ENCODE data around the gene HTR6. TPM values are rescaled to one million over a fixed set of nuclear protein-coding genes. Genes with fewer than 3 reads are reported as not detected.

Gene HTR6
- total RNA-seq, 1 donor from 2014 or later, result not detected

DNA sequence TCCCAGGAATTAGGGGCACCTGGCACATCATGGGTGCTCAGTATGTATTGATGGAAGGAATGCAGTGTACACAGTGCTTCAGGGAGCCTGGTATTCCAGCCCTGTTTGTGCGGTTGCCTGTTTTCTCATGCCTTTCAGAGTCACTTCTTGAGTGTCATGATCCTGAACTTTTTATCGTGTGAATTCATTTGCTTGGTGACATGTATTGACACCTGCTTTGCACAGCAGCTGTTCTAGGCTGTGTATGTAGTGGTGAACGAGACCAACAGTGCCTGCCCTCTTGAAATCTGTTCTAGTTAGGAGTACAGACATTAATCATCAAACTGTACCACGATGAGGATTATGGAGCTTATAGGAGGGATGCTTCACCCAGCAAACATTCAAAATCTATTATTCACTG, 6.1 kb downstream of the HTR6 start:
- TF ChIP-seq, protein P1, sequence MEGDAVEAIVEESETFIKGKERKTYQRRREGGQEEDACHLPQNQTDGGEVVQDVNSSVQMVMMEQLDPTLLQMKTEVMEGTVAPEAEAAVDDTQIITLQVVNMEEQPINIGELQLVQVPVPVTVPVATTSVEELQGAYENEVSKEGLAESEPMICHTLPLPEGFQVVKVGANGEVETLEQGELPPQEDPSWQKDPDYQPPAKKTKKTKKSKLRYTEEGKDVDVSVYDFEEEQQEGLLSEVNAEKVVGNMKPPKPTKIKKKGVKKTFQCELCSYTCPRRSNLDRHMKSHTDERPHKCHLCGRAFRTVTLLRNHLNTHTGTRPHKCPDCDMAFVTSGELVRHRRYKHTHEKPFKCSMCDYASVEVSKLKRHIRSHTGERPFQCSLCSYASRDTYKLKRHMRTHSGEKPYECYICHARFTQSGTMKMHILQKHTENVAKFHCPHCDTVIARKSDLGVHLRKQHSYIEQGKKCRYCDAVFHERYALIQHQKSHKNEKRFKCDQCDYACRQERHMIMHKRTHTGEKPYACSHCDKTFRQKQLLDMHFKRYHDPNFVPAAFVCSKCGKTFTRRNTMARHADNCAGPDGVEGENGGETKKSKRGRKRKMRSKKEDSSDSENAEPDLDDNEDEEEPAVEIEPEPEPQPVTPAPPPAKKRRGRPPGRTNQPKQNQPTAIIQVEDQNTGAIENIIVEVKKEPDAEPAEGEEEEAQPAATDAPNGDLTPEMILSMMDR (IDR thresholded peaks at IDR 0.05; ENCODE audit: insufficient read depth, low read length, poor library complexity, severe bottlenecking), result no peak
- no peaks in the 10 kb centered on the region for H3K36me3 ChIP-seq (ENCODE audit: control insufficient read depth, insufficient read depth, low read length)
- no peak overlapping the region for H3K4me3 ChIP-seq (ENCODE audit: low read depth, low read length)
- DNase-seq (ENCODE audit: low read depth), result no peak
- peaks cover 38% of the 10 kb centered on the region for H3K27me3 ChIP-seq (ENCODE audit: control insufficient read depth, insufficient read depth, low read length)

DNA sequence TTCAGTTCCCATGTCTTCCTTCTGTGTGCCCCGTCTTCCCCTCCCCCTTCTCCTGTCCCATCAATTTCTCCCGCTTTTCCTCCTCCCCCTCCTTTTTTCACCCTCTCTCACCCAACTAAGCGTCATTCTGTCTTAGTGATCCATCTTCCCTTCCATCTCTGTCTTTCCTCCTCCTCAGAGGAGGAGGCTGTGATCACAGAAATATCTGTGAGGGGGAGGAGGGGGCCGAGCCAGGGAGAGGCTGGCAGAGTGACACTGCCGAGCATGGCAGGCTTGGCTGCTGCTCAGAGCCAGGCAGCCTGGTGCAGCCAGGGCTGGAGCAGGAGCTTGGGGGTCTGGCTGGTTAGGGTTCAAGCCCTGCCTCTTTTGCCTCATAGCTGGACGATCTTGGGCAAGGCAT, 7.6 kb downstream of the HTR6 start:
- no peak for DNase-seq (ENCODE audit: low read depth)
- Histone ChIP-seq H3K4me3 (ENCODE audit: low read depth, low read length) (no peak overlapping the region), H3K36me3 (ENCODE audit: control insufficient read depth, insufficient read depth, low read length) (no peaks in the 10 kb centered on the region)

DNA sequence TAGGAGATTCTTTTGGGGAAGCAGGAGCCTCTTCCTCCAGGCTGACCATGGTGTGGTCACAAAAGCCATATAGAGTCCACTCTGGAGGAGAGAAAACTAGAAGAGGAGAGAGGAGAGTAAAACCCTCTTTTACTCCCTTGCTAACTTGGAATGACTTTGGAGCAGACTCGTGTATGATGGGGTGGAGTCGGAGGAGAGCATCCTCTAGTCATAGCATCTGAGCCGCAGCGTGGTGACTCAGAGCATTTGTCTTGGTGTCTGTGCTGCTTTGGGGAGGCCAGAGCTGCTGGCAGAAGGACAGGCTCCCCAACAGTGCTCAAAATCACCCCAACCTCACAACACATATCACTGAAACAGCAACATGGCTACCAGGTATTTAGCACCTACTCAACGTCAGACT, 11.1 kb downstream of the HTR6 start:
- Histone ChIP-seq H3K4me3 (ENCODE audit: low read depth, low read length) (no peak overlapping the region), H3K36me3 (ENCODE audit: control insufficient read depth, insufficient read depth, low read length) (no peaks in the 10 kb centered on the region), H3K27me3 (ENCODE audit: control insufficient read depth, insufficient read depth, low read length) (peaks cover 18% of the 10 kb centered on the region)
- DNase-seq (ENCODE audit: low read depth), result no peak
- TF ChIP-seq, protein P1 (IDR thresholded peaks at IDR 0.05; ENCODE audit: insufficient read depth, low read length, poor library complexity, severe bottlenecking), result no peak

More for the DNA sequence above, 7.6 kb downstream of the HTR6 start:
- peaks cover 27% of the 10 kb centered on the region for H3K27me3 ChIP-seq (ENCODE audit: control insufficient read depth, insufficient read depth, low read length)
- TF ChIP-seq, protein P1 (IDR thresholded peaks at IDR 0.05; ENCODE audit: insufficient read depth, low read length, poor library complexity, severe bottlenecking), result no peak

DNA sequence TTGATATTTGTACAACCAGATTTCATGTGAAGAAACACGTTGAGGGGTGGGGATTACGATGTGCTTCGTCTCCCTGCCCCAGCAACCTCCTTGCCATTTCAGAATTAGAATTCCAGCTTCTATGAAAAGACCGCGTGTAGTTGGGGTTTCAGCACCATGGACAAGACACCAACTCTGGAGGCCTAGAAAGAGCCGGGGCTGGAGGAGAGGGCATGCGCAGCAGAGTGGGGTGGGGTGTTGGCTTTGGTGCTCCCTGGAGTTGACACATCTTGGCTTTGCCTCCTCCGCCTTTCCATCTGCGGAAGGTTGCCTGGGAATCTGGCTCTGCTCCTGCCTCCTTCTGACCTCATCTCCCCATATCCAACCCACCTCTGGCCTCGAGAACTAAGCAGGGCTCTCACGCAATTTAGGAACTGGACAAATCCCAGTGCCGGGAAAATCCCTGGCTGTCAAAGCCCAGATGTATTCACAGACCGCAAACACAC, 11.8 kb downstream of the HTR6 start:
- TF ChIP-seq, protein P1 (IDR thresholded peaks at IDR 0.05; ENCODE audit: insufficient read depth, low read length, poor library complexity, severe bottlenecking), result no peak
- peaks cover 14% of the 10 kb centered on the region for H3K27me3 ChIP-seq (ENCODE audit: control insufficient read depth, insufficient read depth, low read length)
- no peaks in the 10 kb centered on the region for H3K36me3 ChIP-seq (ENCODE audit: control insufficient read depth, insufficient read depth, low read length)
- H3K4me3 ChIP-seq (ENCODE audit: low read depth, low read length), result no peak overlapping the region
- DNase-seq (ENCODE audit: low read depth), result no peak

DNA sequence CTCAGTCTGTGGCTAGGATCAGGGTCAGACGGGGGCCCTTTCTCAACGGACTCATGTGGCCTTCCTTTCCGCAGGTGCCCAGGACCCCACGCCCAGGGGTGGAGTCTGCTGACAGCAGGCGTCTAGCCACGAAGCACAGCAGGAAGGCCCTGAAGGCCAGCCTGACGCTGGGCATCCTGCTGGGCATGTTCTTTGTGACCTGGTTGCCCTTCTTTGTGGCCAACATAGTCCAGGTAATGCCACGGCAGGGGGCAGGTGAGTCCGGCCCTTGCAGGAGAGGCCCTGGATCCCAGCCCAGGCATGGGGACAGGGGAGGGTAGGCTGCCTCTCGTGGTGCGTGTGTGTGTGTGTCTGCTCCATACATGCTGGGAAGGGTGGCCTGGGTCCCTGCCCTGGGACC, 13.8 kb downstream of the HTR6 start:
- H3K36me3 ChIP-seq (ENCODE audit: control insufficient read depth, insufficient read depth, low read length), result no peaks in the 10 kb centered on the region
- no peak overlapping the region for H3K4me3 ChIP-seq (ENCODE audit: low read depth, low read length)
- TF ChIP-seq, protein P1 (IDR thresholded peaks at IDR 0.05; ENCODE audit: insufficient read depth, low read length, poor library complexity, severe bottlenecking), result no peak
- H3K27me3 ChIP-seq (ENCODE audit: control insufficient read depth, insufficient read depth, low read length), result peaks cover 4% of the 10 kb centered on the region
- no peak for DNase-seq (ENCODE audit: low read depth)

DNA sequence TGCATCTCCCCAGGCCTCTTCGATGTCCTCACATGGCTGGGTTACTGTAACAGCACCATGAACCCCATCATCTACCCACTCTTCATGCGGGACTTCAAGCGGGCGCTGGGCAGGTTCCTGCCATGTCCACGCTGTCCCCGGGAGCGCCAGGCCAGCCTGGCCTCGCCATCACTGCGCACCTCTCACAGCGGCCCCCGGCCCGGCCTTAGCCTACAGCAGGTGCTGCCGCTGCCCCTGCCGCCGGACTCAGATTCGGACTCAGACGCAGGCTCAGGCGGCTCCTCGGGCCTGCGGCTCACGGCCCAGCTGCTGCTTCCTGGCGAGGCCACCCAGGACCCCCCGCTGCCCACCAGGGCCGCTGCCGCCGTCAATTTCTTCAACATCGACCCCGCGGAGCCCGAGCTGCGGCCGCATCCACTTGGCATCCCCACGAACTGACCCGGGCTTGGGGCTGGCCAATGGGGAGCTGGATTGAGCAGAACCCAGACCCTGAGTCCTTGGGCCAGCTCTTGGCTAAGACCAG, 14.3 kb downstream of the HTR6 start:
- TF ChIP-seq, protein P1 (IDR thresholded peaks at IDR 0.05; ENCODE audit: insufficient read depth, low read length, poor library complexity, severe bottlenecking), result no peak
- DNase-seq (ENCODE audit: low read depth), result no peak
- Histone ChIP-seq H3K36me3 (ENCODE audit: control insufficient read depth, insufficient read depth, low read length) (no peaks in the 10 kb centered on the region), H3K4me3 (ENCODE audit: low read depth, low read length) (no peak overlapping the region), H3K27me3 (ENCODE audit: control insufficient read depth, insufficient read depth, low read length) (peaks cover 4% of the 10 kb centered on the region)

Measured in kidney epithelial cell (primary cell).